ENCODE results near the gene TRPV4. TPM values are rescaled to one million over a fixed set of nuclear protein-coding genes. Genes with fewer than 3 reads are reported as not detected.

Gene TRPV4
- total RNA-seq, 4 donors from 2014 or later = 0.39 to 1.6 (median 1.3) TPM; not detected in 1

DNA sequence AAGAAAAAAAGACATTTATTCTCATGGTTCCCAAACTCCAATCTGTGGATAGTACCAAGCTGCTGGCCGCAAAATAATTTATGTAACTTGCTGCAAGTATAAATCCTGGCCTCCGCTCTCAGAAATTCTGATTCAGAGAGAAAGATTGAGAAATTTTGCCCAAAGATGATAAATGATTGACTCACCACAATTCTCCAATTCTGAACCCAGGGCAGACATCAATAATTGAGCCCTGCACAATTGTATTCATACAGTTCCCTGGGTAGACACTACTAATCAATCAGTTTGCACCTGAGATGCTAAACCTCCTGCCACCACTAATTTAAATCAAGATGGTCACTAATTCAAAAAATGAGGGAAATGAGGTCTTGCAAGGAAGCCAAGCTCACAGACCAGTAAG is 38.2 kb downstream of the TRPV4 start:
- 95% methylated on average over 2 of the region's 2 CpGs for WGBS, 2 donors

GRCh38 chr12:109793826-109794501 is 39.2 kb downstream of the TRPV4 start:
- no peak for TF ChIP-seq POLR2A (IDR thresholded peaks at IDR 0.05)
- TF ChIP-seq CTCF (IDR thresholded peaks at IDR 0.05) = no peak
- intact Hi-C loops (cut with DNase I) = no loop called here
- WGBS, 2 donors = 80 to 85% methylated on average over 26 of the region's 26 CpGs

More for the DNA sequence above, 38.2 kb downstream of the TRPV4 start:
- no peak overlapping the region for H3K4me3 ChIP-seq (replicated peaks in 1 of 3)
- TF ChIP-seq CTCF (IDR thresholded peaks at IDR 0.05) = no peak
- no peak for TF ChIP-seq POLR2A (IDR thresholded peaks at IDR 0.05)
- intact Hi-C loops (cut with DNase I) = no loop called here
- H3K4me1 ChIP-seq = no peaks in the 10 kb centered on the region
- no peaks in the 10 kb centered on the region for H3K36me3 ChIP-seq
- DNase-seq = no peak
- no peaks in the 10 kb centered on the region for H3K9me3 ChIP-seq
- H3K27me3 ChIP-seq = no peaks in the 10 kb centered on the region
- H3K27ac ChIP-seq = no peak overlapping the region

GRCh38 chr12:109793411-109793810 is 39.8 kb downstream of the TRPV4 start:
- DNase-seq = no peak
- no peaks in the 10 kb centered on the region for H3K9me3 ChIP-seq
- WGBS, 2 donors = 47% methylated on average over 4 of the region's 4 CpGs
- H3K27ac ChIP-seq = no peak overlapping the region
- intact Hi-C loops (cut with DNase I) = no loop called here
- TF ChIP-seq CTCF (IDR thresholded peaks at IDR 0.05) (no peak), POLR2A (IDR thresholded peaks at IDR 0.05) (no peak)
- H3K36me3 ChIP-seq = no peaks in the 10 kb centered on the region
- H3K4me1 ChIP-seq = no peaks in the 10 kb centered on the region
- no peaks in the 10 kb centered on the region for H3K27me3 ChIP-seq
- H3K4me3 ChIP-seq (replicated peaks in 1 of 3) = no peak overlapping the region

More at GRCh38 chr12:109793826-109794501, 39.2 kb downstream of the TRPV4 start:
- no peak overlapping the region for H3K4me3 ChIP-seq (replicated peaks in 1 of 3)
- no peak for DNase-seq
- no peaks in the 10 kb centered on the region for H3K9me3 ChIP-seq
- H3K27ac ChIP-seq = no peak overlapping the region
- H3K27me3 ChIP-seq = no peaks in the 10 kb centered on the region
- H3K4me1 ChIP-seq = no peaks in the 10 kb centered on the region
- H3K36me3 ChIP-seq = no peaks in the 10 kb centered on the region

GRCh38 chr12:109792992-109793391 is 40.2 kb downstream of the TRPV4 start:
- TF ChIP-seq POLR2A (IDR thresholded peaks at IDR 0.05) (no peak), CTCF (IDR thresholded peaks at IDR 0.05) (no peak)
- Histone ChIP-seq H3K4me1 (no peaks in the 10 kb centered on the region), H3K9me3 (no peaks in the 10 kb centered on the region), H3K27ac (no peak overlapping the region), H3K27me3 (no peaks in the 10 kb centered on the region), H3K4me3 (replicated peaks in 1 of 3) (no peak overlapping the region), H3K36me3 (no peaks in the 10 kb centered on the region)
- intact Hi-C loops (cut with DNase I) = no loop called here
- DNase-seq = no peak

DNA sequence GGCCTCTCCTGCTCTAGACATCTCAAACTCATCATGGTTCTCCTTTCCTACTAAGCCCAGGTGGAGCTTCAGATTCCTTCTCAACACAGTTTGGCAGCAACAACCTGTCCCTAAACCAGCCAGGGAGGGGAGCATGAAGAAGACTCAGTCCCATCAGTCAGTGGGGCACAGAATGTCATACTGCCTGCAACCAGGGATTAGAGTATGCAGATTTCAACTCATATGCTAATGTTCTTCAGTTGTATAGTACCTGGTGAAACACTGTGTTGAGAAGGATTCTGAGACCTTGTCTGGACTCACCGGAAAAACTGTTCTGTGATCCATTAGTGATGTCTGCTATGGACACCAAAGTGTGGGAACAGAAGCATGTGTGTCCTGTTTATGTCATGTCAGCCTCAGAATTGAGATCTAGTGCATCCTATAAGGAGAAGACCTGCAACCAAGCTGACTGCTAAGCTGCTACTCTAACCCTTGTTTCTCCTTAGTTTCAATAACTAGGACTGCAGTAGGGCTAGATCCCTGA is 43.6 kb downstream of the TRPV4 start:
- DNase-seq = no peak
- 94 to 100% methylated on average over 1 of the region's 1 CpG for WGBS, 2 donors
- intact Hi-C loops (cut with DNase I) = no loop called here
- no peak for TF ChIP-seq POLR2A (IDR thresholded peaks at IDR 0.05)
- no peak for TF ChIP-seq CTCF (IDR thresholded peaks at IDR 0.05)
- no peaks in the 10 kb centered on the region for H3K4me1 ChIP-seq
- H3K36me3 ChIP-seq = no peaks in the 10 kb centered on the region
- H3K4me3 ChIP-seq (replicated peaks in 1 of 3) = no peak overlapping the region
- H3K27me3 ChIP-seq = no peaks in the 10 kb centered on the region
- no peak overlapping the region for H3K27ac ChIP-seq
- no peaks in the 10 kb centered on the region for H3K9me3 ChIP-seq
